KBM-7 (cell line): ENCODE data around the gene LMAN1L.

Experiments
- DNase-seq: peaks from one replicate; pipeline ENCODE4 v3.0.0-alpha.2; 2015
- in situ Hi-C: fragments of 300-500 bp; cut with MboI; formaldehyde crosslinking; loops from 2 replicates; pipeline ENCODE4 v1.14.3; 2020; ENCODE audit warnings: low sequenced_read_pairs, low pct_unique_long_range_greater_than_20kb, mixed read lengths

Gene LMAN1L

GRCh38 chr15:74844319-74845207, 31.9 kb downstream of the LMAN1L start:
- in situ Hi-C loops = no loop called here
- no peak for DNase-seq

- DNase-seq = no peak
- in situ Hi-C loops = no loop called here
These were observed 32.6 kb downstream of the LMAN1L start for GRCh38 chr15:74845208-74845568.

- no peak for DNase-seq
- in situ Hi-C loops = no loop called here
These were observed 32.9 kb downstream of the LMAN1L start for GRCh38 chr15:74845581-74845980.

- in situ Hi-C loops = no loop called here
- DNase-seq = no peak
These were observed 34.8 kb downstream of the LMAN1L start for GRCh38 chr15:74847432-74847831.

GRCh38 chr15:74850393-74850792, 37.8 kb downstream of the LMAN1L start:
- DNase-seq = no peak
- in situ Hi-C loops = no loop called here

GRCh38 chr15:74851960-74852359, 39.3 kb downstream of the LMAN1L start:
- in situ Hi-C loops = no loop called here
- no peak for DNase-seq

GRCh38 chr15:74854453-74855022, 41.9 kb downstream of the LMAN1L start:
- in situ Hi-C loops = no loop called here
- DNase-seq = no peak

GRCh38 chr15:74855857-74856256, 43.2 kb downstream of the LMAN1L start:
- in situ Hi-C loops = no loop called here
- no peak for DNase-seq

GRCh38 chr15:74856537-74856936, 43.9 kb downstream of the LMAN1L start:
- in situ Hi-C loops = no loop called here
- DNase-seq = no peak

GRCh38 chr15:74857082-74857655, 44.5 kb downstream of the LMAN1L start:
- peak; percentile 76 for DNase-seq
- in situ Hi-C loops = no loop called here

- DNase-seq = no peak
These were observed 45.2 kb downstream of the LMAN1L start for GRCh38 chr15:74857671-74858368.

GRCh38 chr15:74858369-74858740, 45.7 kb downstream of the LMAN1L start:
- peak; percentile 66 for DNase-seq
- in situ Hi-C loops = no loop called here

More at GRCh38 chr15:74857671-74858368, 45.2 kb downstream of the LMAN1L start:
- in situ Hi-C loops = no loop called here

GRCh38 chr15:74863239-74864056, 50.8 kb downstream of the LMAN1L start:
- DNase-seq = no peak
- in situ Hi-C loops = no loop called here

GRCh38 chr15:74864296-74864695, 51.7 kb downstream of the LMAN1L start:
- in situ Hi-C loops = no loop called here
- DNase-seq = no peak

- DNase-seq = no peak
- in situ Hi-C loops = no loop called here
These were observed 52.7 kb downstream of the LMAN1L start for GRCh38 chr15:74865316-74865715.

GRCh38 chr15:74866090-74866489, 53.5 kb downstream of the LMAN1L start:
- in situ Hi-C loops = no loop called here
- DNase-seq = no peak

- in situ Hi-C loops = no loop called here
- DNase-seq = no peak
These were observed 54.9 kb downstream of the LMAN1L start for GRCh38 chr15:74867466-74868038.

GRCh38 chr15:74868059-74868458, 55.4 kb downstream of the LMAN1L start:
- peak; percentile 97 for DNase-seq
- in situ Hi-C loops = no loop called here

- DNase-seq = no peak
- in situ Hi-C loops = no loop called here
These were observed 56.7 kb downstream of the LMAN1L start for GRCh38 chr15:74869372-74869725.
